GM06990 (cell line): ENCODE measurements around the gene AHCY.

Experiments
- DNase-seq: peaks from one replicate; pipeline ENCODE4 v3.0.0-alpha.2; 2011; ENCODE audit not compliant: insufficient read length; ENCODE audit errors: extremely low read depth
- H3K27me3 ChIP-seq: replicated peaks from 2 replicates; pipeline ENCODE4 v1.6.0; 2011; ENCODE audit warnings: low read length; ENCODE audit not compliant: control insufficient read depth, insufficient read depth
- H3K36me3 ChIP-seq: 2 replicates; pipeline ENCODE4 v1.5.1; 2011; ENCODE audit warnings: low read length; ENCODE audit not compliant: control insufficient read depth, insufficient read depth
- H3K4me3 ChIP-seq: replicated peaks from 2 replicates; pipeline ENCODE4 v1.5.1; 2011; ENCODE audit warnings: low read depth, mild to moderate bottlenecking, control low read depth, low read length
- TF ChIP-seq, protein P1 (sequence below): IDR thresholded peaks from 2 replicates; pipeline ENCODE4 v1.5.1; 2011; ENCODE audit warnings: low read length, control low read depth, mild to moderate bottlenecking, inconsistent platforms; ENCODE audit not compliant: insufficient read depth, poor library complexity, severe bottlenecking

AHCY gene

DNA sequence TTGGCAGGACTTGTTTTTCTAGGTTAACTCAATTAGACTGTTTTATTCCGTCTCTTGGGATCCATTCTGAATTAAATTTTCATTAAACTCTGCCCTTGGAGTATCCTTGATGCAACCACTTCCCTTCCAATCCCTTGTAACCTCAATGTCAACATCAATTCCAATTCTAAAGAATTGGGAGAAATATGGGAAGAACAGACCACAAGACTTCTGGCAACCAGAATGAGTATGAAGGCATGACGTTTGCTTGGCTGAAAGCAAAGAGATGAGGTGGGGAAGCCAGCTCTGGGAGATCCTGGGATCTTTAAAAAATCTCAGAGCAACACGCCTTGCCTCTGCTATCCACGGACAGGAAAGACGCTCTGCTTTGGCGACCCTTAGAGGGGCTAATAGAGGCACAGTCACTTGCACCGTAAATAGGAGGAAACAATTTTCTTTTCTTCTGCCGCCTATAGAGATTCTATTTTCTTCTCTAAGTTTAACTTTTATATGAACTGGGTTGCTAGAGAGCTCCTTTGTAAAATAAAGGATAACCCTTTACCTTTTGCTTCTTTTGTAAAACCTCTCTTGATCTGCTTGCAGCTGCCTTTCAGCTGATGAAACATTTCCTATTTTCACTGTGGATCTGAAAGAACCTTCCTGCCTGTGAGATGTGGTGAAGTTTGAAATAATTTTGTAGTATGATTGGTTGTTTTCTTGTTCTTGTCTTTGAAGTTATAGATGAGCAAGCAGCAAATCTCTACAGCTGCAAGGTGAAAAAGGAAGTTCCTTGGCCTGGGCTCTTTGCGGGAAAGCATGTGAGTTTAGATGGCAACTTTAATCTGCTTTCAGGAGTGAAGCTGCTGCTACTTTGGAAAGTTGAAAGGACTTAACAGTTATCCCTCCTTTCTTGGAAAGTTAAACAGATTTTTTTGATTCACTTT lies 62.2 kb downstream of the AHCY start, which contains the start of gene ASIP:
Gene ASIP, plus strand, starts transcription at position 731 of the 923 bp plus-strand sequence. CDS start 18,952 bp downstream, outside the sequence.
- no peak for DNase-seq
- Histone ChIP-seq H3K36me3 (no peaks in the 10 kb centered on the region), H3K27me3 (no peaks in the 10 kb centered on the region; the same call in 1 of the 2 replicates), H3K4me3 (no peak within 1 kb of the TSS)
- TF ChIP-seq, protein P1, sequence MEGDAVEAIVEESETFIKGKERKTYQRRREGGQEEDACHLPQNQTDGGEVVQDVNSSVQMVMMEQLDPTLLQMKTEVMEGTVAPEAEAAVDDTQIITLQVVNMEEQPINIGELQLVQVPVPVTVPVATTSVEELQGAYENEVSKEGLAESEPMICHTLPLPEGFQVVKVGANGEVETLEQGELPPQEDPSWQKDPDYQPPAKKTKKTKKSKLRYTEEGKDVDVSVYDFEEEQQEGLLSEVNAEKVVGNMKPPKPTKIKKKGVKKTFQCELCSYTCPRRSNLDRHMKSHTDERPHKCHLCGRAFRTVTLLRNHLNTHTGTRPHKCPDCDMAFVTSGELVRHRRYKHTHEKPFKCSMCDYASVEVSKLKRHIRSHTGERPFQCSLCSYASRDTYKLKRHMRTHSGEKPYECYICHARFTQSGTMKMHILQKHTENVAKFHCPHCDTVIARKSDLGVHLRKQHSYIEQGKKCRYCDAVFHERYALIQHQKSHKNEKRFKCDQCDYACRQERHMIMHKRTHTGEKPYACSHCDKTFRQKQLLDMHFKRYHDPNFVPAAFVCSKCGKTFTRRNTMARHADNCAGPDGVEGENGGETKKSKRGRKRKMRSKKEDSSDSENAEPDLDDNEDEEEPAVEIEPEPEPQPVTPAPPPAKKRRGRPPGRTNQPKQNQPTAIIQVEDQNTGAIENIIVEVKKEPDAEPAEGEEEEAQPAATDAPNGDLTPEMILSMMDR: no peak

DNA sequence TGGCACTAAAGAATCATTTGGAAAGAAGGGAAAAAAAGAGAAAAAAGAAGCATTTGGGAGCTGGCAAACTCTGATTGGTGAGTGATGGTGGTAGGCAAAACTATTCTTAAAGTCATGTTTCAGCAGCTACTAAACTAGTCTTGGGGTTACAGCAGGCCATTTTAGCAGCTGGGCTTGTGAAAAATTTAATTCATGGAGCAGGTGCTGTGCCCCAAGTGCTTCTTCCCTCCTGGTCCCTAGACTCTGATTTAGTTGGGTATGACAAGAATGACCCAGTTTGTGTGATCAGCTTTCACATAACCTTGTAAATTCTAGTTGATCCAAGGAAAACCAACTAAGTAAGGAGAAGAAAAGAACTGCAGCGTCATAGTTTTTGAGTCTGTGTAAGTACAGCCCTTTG lies 63.0 kb downstream of the AHCY start:
- Histone ChIP-seq H3K27me3 (no peaks in the 10 kb centered on the region; the same call in 1 of the 2 replicates), H3K4me3 (no peak overlapping the region), H3K36me3 (no peaks in the 10 kb centered on the region)
- TF ChIP-seq, protein P1: no peak
- no peak for DNase-seq

DNA sequence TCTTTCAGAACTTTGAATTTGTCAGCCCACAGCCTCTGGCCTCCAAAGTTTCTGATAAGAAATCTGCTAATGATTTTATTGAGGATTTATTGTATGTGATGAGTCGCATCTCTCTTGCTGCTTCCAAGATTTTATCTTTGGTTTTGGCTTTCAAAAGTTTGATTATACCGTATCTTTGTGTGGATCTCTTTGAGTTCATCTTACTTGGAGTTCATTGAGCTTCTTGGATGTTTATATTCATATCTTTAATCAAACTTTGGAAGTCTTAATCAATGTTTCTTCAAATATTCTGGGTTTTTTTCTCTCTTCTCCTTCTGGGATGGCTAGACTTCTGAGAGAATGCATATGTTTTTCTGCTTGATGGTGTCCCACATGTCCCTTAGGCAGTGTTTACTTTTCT lies 65.2 kb downstream of the AHCY start:
- Histone ChIP-seq H3K4me3 (no peak overlapping the region), H3K36me3 (no peaks in the 10 kb centered on the region), H3K27me3 (no peaks in the 10 kb centered on the region; the same call in 1 of the 2 replicates)
- no peak for DNase-seq
- TF ChIP-seq, protein P1: no peak

DNA sequence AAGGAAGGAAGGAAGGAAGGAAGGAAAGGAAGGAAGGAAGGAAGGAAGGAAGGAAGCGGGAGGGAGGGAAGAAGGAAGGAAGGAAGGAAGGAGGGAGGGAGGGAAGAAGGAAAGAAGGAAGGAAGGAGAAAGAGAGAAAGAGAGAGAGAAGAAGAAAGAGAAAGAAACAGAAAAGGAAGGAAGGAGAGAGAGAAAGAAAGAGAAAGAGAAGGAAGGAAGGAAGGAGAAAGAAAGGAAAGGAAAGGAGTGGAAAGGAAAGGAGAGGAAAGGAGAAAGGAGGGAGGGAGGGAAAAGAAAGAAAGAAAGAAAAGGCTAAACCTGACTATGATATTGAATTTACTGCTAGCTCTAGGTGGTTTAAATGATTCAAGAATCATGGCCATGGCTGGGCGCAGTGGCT lies 67.3 kb downstream of the AHCY start:
- Histone ChIP-seq H3K36me3 (no peaks in the 10 kb centered on the region), H3K27me3 (no peaks in the 10 kb centered on the region; the same call in 1 of the 2 replicates), H3K4me3 (no peak overlapping the region)
- TF ChIP-seq, protein P1: no peak
- DNase-seq: no peak

DNA sequence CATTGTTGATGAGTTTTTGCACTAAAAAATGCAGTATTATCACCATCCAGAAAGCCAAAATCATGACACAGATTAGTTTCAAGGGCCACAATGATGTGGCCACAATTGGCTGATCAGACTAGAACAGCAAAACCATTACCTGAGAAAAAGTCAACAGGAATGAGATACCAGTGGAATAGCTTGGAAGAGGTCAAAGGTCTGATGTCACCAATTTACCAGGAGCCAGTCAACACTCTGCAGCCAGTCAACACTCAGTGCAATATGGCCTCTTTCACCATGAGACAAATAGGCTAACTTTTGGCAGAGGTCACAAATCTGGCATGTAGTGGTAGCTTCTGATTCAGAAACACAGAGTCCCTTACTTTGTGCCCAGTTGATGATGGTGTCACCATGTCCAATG lies 69.5 kb downstream of the AHCY start:
- Histone ChIP-seq H3K36me3 (no peaks in the 10 kb centered on the region), H3K4me3 (no peak overlapping the region), H3K27me3 (no peaks in the 10 kb centered on the region)
- no peak for DNase-seq
- TF ChIP-seq, protein P1: no peak
